ENCODE data around the gene UPF2.

Gene UPF2

GRCh38 chr10:12041766-12042408 lies 722 bp downstream of the UPF2 start:
- TF ChIP-seq CTCF (conservative IDR thresholded peaks at IDR 0.05; ENCODE audit: control insufficient read depth, insufficient read depth, low read depth, low read length) = no peak
- peak overlapping the region; percentile 93 for H3K4me3 ChIP-seq (ENCODE audit: control insufficient read depth, low read depth, low read length)
- DNase-seq (ENCODE audit: low read depth) = peak; percentile 42

- no peak for DNase-seq (ENCODE audit: low read depth)
- no peak overlapping the region for H3K4me3 ChIP-seq (ENCODE audit: control insufficient read depth, low read depth, low read length)
- TF ChIP-seq CTCF (conservative IDR thresholded peaks at IDR 0.05; ENCODE audit: control insufficient read depth, insufficient read depth, low read depth, low read length) = no peak
Measured at GRCh38 chr10:12036073-12036655, 6.4 kb downstream of the UPF2 start.

GRCh38 chr10:12031404-12031803 lies 11.2 kb downstream of the UPF2 start:
- DNase-seq (ENCODE audit: low read depth) = no peak
- H3K4me3 ChIP-seq (ENCODE audit: control insufficient read depth, low read depth, low read length) = no peak overlapping the region
- TF ChIP-seq CTCF (conservative IDR thresholded peaks at IDR 0.05; ENCODE audit: control insufficient read depth, insufficient read depth, low read depth, low read length) = no peak

GRCh38 chr10:12027539-12027938 lies 15.1 kb downstream of the UPF2 start:
- no peak for TF ChIP-seq CTCF (conservative IDR thresholded peaks at IDR 0.05; ENCODE audit: control insufficient read depth, insufficient read depth, low read depth, low read length)
- no peak for DNase-seq (ENCODE audit: low read depth)
- H3K4me3 ChIP-seq (ENCODE audit: control insufficient read depth, low read depth, low read length) = no peak overlapping the region

GRCh38 chr10:12025591-12025990 lies 17.0 kb downstream of the UPF2 start:
- H3K4me3 ChIP-seq (ENCODE audit: control insufficient read depth, low read depth, low read length) = no peak overlapping the region
- TF ChIP-seq CTCF (conservative IDR thresholded peaks at IDR 0.05; ENCODE audit: control insufficient read depth, insufficient read depth, low read depth, low read length) = no peak
- no peak for DNase-seq (ENCODE audit: low read depth)

GRCh38 chr10:12022580-12023257 lies 19.9 kb downstream of the UPF2 start:
- DNase-seq (ENCODE audit: low read depth) = no peak
- no peak overlapping the region for H3K4me3 ChIP-seq (ENCODE audit: control insufficient read depth, low read depth, low read length)
- TF ChIP-seq CTCF (conservative IDR thresholded peaks at IDR 0.05; ENCODE audit: control insufficient read depth, insufficient read depth, low read depth, low read length) = no peak
